Naive B cell (primary cell): ENCODE data around the gene PCDHGA1. TPM values are rescaled to one million over a fixed set of nuclear protein-coding genes. Genes with fewer than 3 reads are reported as not detected.
"Not testable (repeated sequence)": the region's sequence is repeated elsewhere in the genome, so short reads cannot be mapped to it uniquely, and the experiment has no call there.

Experiments used
- ATAC-seq, 2 donors: fragments of 150-1000 bp; cut with Tn5 transposase; 2 replicates each; pipeline ENCODE4 v1.10.0; 2021; ENCODE audit warnings: low read depth in 2 of 2, mild to moderate bottlenecking in 2 of 2, moderate library complexity in 2 of 2
- DNase-seq: peaks from one replicate; pipeline ENCODE4 v3.0.0; 2022
- H3K27ac Mint-ChIP-seq, 6 donors: one replicate each; pipeline ENCODE4 v1.8.0; 2020 to 2022; ENCODE audit warnings: mild to moderate bottlenecking in 6 of 6, mixed read lengths in 6 of 6, moderate library complexity in 5 of 6, inconsistent platforms in 2 of 6
- H3K27me3 Mint-ChIP-seq, 3 donors: one replicate each; pipeline ENCODE4 v1.8.0; 2021 to 2022; ENCODE audit warnings: mixed read lengths in 3 of 3, mild to moderate bottlenecking in 1 of 3
- H3K36me3 Mint-ChIP-seq, 2 donors: one replicate each; pipeline ENCODE4 v1.8.0; 2020 to 2022; ENCODE audit warnings: mixed read lengths in 2 of 2, inconsistent platforms in 1 of 2, mild to moderate bottlenecking in 1 of 2
- H3K4me1 Mint-ChIP-seq, 3 donors: one replicate each; pipeline ENCODE4 v1.8.0; 2020 to 2022; ENCODE audit warnings: mixed read lengths in 3 of 3, inconsistent platforms in 1 of 3, mild to moderate bottlenecking in 1 of 3, moderate library complexity in 1 of 3
- H3K4me3 Mint-ChIP-seq, 8 donors: one replicate each; pipeline ENCODE4 v1.8.0; 2020 to 2022; ENCODE audit warnings: mild to moderate bottlenecking in 8 of 8, mixed read lengths in 8 of 8, moderate library complexity in 8 of 8, inconsistent platforms in 2 of 8
- H3K9me3 Mint-ChIP-seq, 7 donors: one replicate each; pipeline ENCODE4 v1.8.0; 2020 to 2022; ENCODE audit warnings: mixed read lengths in 7 of 7, mild to moderate bottlenecking in 5 of 7, inconsistent platforms in 2 of 7, moderate library complexity in 1 of 7
- polyA plus RNA-seq, 6 donors: library from polyadenylated mRNA; unstranded; fragments of 300-500 nt; fragmentation: Illumina TruSeq; gene quantifications; one replicate each; pipeline ENCODE4 v1.2.3, GENCODE V29; 2021; ENCODE audit warnings: low read depth in 6 of 6

Gene PCDHGA1
- polyA plus RNA-seq, 6 donors from 2014 or later, result not detected

- H3K4me3 Mint-ChIP-seq, result peak overlapping the region in 1 of 8 donors; percentile 12
Measured at GRCh38 chr5:141393267-141393666, 63.0 kb downstream of the PCDHGA1 start.

DNA sequence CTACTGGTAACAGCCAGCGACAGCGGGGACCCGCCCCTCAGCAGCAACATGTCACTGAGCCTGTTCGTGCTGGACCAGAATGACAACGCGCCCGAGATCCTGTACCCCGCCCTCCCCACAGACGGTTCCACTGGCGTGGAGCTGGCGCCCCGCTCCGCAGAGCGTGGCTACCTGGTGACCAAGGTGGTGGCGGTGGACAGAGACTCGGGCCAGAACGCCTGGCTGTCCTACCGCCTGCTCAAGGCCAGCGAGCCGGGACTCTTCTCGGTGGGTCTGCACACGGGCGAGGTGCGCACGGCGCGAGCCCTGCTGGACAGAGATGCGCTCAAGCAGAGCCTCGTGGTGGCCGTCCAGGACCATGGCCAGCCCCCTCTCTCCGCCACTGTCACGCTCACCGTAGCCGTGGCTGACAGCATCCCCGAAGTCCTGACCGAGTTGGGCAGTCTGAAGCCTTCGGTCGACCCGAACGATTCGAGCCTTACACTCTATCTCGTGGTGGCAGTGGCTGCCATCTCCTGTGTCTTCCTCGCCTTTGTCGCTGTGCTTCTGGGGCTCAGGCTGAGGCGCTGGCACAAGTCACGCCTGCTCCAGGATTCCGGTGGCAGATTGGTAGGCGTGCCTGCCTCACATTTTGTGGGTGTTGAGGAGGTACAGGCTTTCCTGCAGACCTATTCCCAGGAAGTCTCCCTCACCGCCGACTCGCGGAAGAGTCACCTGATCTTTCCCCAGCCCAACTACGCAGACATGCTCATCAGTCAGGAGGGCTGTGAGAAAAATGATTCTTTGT, 64.3 kb downstream of the PCDHGA1 start:
- not testable (repeated sequence) for H3K4me1 Mint-ChIP-seq, ATAC-seq, DNase-seq
- Mint-ChIP-seq H3K27me3 (peaks cover 52 to 75% (median 55%) of the 10 kb centered on the region in 3 donors), H3K4me3 (peak overlapping the region in 1 of 8 donors; percentile 16), H3K36me3 (peaks cover 16 to 21% of the 10 kb centered on the region in 2 donors), H3K27ac (peak overlapping the region in 2 of 6 donors; percentile 24 to 79), H3K9me3 (peaks cover 4 to 71% (median 38%) of the 10 kb centered on the region in 7 donors)

More at GRCh38 chr5:141393267-141393666, 63.0 kb downstream of the PCDHGA1 start:
- peaks cover 0 to 4% (median 0%) of the 10 kb centered on the region in 3 donors for H3K4me1 Mint-ChIP-seq
- peaks cover 55 to 75% (median 57%) of the 10 kb centered on the region in 3 donors for H3K27me3 Mint-ChIP-seq
- ATAC-seq (no peak), DNase-seq (no peak)
- peak overlapping the region in 2 of 6 donors; percentile 47 to 79 for H3K27ac Mint-ChIP-seq
- peaks cover 4 to 70% (median 37%) of the 10 kb centered on the region in 7 donors for H3K9me3 Mint-ChIP-seq
- H3K36me3 Mint-ChIP-seq, result peaks cover 24 to 30% of the 10 kb centered on the region in 2 donors

- DNase-seq, H3K4me1 Mint-ChIP-seq: not testable (repeated sequence)
- Mint-ChIP-seq H3K9me3 (peaks cover 4 to 60% (median 34%) of the 10 kb centered on the region in 7 donors), H3K27me3 (peaks cover 47 to 74% (median 52%) of the 10 kb centered on the region in 3 donors), H3K27ac (peak within 1 kb of the TSS in 1 of 6 donors; percentile 63), H3K36me3 (peaks cover 12 to 19% of the 10 kb centered on the region in 2 donors), H3K4me3 (peak within 1 kb of the TSS; percentile 2 to 83 (median 42))
- ATAC-seq, result peak; percentile 58 to 61
Measured at GRCh38 chr5:141397756-141398551, 67.6 kb downstream of the PCDHGA1 start, which contains the start of gene PCDHGB5. PCDHGB5 (plus strand) TSS chr5:141397947; CDS start chr5:141398128, 181 bp downstream.

DNA sequence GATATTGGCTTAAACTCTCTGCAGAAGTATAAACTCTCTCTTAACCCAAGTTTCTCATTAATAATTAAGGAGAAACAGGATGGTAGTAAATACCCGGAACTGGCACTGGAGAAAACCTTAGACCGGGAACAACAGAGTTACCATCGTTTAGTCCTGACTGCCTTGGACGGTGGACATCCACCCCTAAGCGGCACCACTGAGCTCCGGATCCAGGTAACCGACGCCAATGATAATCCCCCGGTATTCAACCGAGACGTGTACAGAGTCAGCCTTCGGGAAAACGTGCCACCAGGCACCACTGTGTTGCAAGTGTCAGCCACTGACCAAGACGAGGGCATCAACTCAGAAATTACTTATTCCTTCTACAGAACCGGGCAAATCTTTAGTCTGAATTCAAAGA, 68.3 kb downstream of the PCDHGA1 start:
- H3K4me3 Mint-ChIP-seq, result peak overlapping the region in 1 of 8 donors; percentile 29
- peak overlapping the region in 1 of 6 donors; percentile 63 for H3K27ac Mint-ChIP-seq
- DNase-seq (no peak), ATAC-seq (no peak)
- peaks cover 4 to 61% (median 35%) of the 10 kb centered on the region in 7 donors for H3K9me3 Mint-ChIP-seq
- H3K36me3 Mint-ChIP-seq, result peaks cover 9 to 25% of the 10 kb centered on the region in 2 donors
- peaks cover 50 to 74% (median 57%) of the 10 kb centered on the region in 3 donors for H3K27me3 Mint-ChIP-seq
- peaks cover 0 to 3% (median 0%) of the 10 kb centered on the region in 3 donors for H3K4me1 Mint-ChIP-seq

DNA sequence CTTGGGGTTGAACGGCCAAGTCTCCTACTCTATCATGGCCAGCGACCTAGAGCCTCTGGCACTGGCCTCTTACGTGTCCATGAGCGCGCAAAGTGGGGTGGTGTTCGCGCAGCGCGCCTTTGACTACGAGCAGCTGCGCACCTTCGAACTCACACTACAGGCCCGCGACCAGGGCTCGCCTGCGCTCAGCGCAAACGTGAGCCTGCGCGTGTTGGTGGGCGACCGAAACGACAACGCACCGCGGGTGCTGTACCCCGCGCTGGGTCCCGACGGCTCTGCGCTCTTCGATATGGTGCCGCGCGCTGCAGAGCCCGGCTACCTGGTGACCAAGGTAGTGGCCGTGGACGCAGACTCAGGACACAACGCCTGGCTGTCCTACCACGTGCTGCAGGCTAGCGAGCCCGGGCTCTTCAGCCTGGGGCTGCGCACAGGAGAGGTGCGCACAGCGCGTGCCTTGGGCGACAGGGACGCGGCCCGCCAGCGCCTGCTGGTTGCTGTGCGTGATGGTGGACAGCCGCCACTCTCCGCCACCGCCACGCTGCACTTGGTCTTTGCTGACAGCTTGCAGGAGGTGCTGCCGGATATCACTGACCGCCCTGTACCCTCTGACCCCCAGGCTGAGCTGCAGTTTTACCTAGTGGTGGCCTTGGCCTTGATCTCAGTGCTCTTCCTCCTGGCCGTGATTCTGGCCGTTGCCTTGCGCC, 69.4 kb downstream of the PCDHGA1 start:
- peaks cover 0 to 3% (median 0%) of the 10 kb centered on the region in 3 donors for H3K4me1 Mint-ChIP-seq
- peak overlapping the region in 3 of 6 donors; percentile 58 to 92 (median 81) for H3K27ac Mint-ChIP-seq
- DNase-seq (no peak), ATAC-seq (no peak)
- H3K27me3 Mint-ChIP-seq, result peaks cover 52 to 76% (median 58%) of the 10 kb centered on the region in 3 donors
- H3K36me3 Mint-ChIP-seq, result peaks cover 4 to 27% of the 10 kb centered on the region in 2 donors
- peaks cover 4 to 56% (median 35%) of the 10 kb centered on the region in 7 donors for H3K9me3 Mint-ChIP-seq
- peak overlapping the region in 2 of 8 donors; percentile 20 to 30 for H3K4me3 Mint-ChIP-seq

DNA sequence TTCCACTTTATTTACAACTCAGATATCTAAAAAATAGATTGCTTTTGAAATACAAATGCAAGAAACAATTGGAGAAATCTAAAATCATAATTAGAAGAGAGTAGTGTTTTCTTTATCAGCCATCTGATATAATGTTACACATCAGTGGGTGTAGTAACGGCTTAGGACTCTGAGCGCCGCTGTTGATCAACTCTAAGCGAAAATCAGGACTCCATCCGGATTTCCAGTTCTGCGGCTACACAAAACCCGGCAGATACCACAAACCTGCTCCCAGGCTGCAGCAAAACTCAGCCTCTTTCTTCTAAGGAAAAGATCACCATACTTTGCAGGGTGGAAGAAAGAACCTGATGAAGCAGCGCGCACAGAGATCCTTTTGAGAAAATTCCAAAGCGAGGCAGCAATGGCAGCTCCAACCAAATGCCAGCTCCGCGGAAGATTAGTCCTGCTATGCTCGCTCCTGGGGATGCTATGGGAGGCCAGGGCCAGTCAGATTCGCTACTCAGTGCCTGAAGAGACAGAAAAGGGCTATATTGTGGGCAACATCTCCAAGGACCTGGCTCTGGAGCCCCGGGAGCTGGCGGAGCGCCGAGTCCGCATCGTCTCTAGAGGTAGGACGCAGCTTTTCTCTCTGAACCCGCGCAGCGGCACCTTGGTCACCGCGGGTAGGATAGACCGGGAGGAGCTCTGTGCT, 72.4 kb downstream of the PCDHGA1 start, which contains the start of gene PCDHGA9:
TSS of gene PCDHGA9 (plus strand) at position 226 of the 691 bp plus-strand sequence. CDS start at position 401, 175 bp downstream.
- no peak for DNase-seq
- Mint-ChIP-seq H3K27ac (peak within 1 kb of the TSS in 2 of 6 donors; percentile 56 to 82), H3K4me1 (peaks cover 0 to 5% (median 3%) of the 10 kb centered on the region in 3 donors), H3K9me3 (peaks cover 4 to 61% (median 42%) of the 10 kb centered on the region in 7 donors), H3K36me3 (peaks cover 4 to 37% of the 10 kb centered on the region in 2 donors), H3K27me3 (peaks cover 57 to 78% (median 69%) of the 10 kb centered on the region in 3 donors), H3K4me3 (peak within 1 kb of the TSS; percentile 65 to 89 (median 78))
- ATAC-seq, result no peak

GRCh38 chr5:141403387-141403786, 73.1 kb downstream of the PCDHGA1 start:
- Mint-ChIP-seq H3K4me3 (peak overlapping the region in 3 of 8 donors; percentile 5 to 75 (median 18)), H3K27ac (peak overlapping the region in 2 of 6 donors; percentile 24 to 81)

DNA sequence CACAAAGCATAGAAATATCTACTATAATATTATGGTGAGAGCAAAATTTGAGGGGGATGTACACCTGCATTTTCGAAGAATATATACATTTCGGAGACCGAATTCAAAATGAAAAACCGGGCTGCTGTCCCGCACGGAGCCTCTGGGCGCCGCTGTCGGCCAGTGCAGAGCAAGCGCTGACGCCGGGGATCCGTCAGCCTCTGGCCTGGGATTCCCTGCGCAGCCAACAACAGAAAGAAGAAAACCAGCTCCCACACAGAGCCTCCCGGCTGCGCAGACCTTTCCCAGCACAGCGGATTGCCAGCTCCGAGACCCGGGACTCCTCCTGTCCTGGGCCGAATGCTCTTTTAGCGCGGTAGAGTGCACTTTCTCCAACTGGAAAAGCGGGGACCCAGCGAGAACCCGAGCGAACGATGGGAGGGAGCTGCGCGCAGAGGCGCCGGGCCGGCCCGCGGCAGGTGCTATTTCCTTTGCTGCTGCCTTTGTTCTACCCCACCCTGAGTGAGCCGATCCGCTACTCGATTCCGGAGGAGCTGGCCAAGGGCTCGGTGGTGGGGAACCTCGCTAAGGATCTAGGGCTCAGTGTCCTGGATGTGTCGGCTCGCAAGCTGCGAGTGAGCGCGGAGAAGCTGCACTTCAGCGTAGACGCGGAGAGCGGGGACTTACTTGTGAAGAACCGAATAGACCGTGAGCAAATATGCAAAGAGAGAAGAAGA, 77.6 kb downstream of the PCDHGA1 start, which contains the start of gene PCDHGB6:
TSS of gene PCDHGB6 (plus strand) at position 232 of the 716 bp plus-strand sequence. CDS start at position 414, 182 bp downstream.
- H3K4me1 Mint-ChIP-seq, result peaks cover 3 to 15% (median 4%) of the 10 kb centered on the region in 3 donors
- peak within 1 kb of the TSS in 3 of 6 donors; percentile 20 to 53 (median 28) for H3K27ac Mint-ChIP-seq
- ATAC-seq, result peak; percentile 16 to 38
- peaks cover 11 to 50% of the 10 kb centered on the region in 2 donors for H3K36me3 Mint-ChIP-seq
- peaks cover 61 to 72% (median 63%) of the 10 kb centered on the region in 3 donors for H3K27me3 Mint-ChIP-seq
- not testable (repeated sequence) for DNase-seq
- peaks cover 5 to 67% (median 41%) of the 10 kb centered on the region in 7 donors for H3K9me3 Mint-ChIP-seq
- peak within 1 kb of the TSS; percentile 35 to 86 (median 62) for H3K4me3 Mint-ChIP-seq

More at GRCh38 chr5:141403387-141403786, 73.1 kb downstream of the PCDHGA1 start:
- Mint-ChIP-seq H3K27me3 (peaks cover 59 to 84% (median 74%) of the 10 kb centered on the region in 3 donors), H3K4me1 (peaks cover 0 to 12% (median 3%) of the 10 kb centered on the region in 3 donors), H3K9me3 (peaks cover 4 to 68% (median 46%) of the 10 kb centered on the region in 7 donors), H3K36me3 (peaks cover 4 to 42% of the 10 kb centered on the region in 2 donors)
- DNase-seq (no peak), ATAC-seq (no peak)

- DNase-seq, result no peak
- no peak for ATAC-seq
- Mint-ChIP-seq H3K4me1 (peaks cover 11 to 30% (median 14%) of the 10 kb centered on the region in 3 donors), H3K27me3 (peaks cover 63 to 72% (median 63%) of the 10 kb centered on the region in 3 donors), H3K9me3 (peaks cover 9 to 70% (median 43%) of the 10 kb centered on the region in 7 donors), H3K4me3 (peak overlapping the region in 2 of 8 donors; percentile 8 to 34), H3K36me3 (peaks cover 21 to 46% of the 10 kb centered on the region in 2 donors), H3K27ac (peak overlapping the region in 3 of 6 donors; percentile 22 to 48 (median 39))
Measured at GRCh38 chr5:141409598-141410306, 79.4 kb downstream of the PCDHGA1 start.

GRCh38 chr5:141411575-141411974, 81.3 kb downstream of the PCDHGA1 start:
- DNase-seq (no peak), ATAC-seq (no peak)
- Mint-ChIP-seq H3K27ac (peak overlapping the region in 2 of 6 donors; percentile 11 to 54), H3K9me3 (peaks cover 9 to 69% (median 44%) of the 10 kb centered on the region in 7 donors), H3K4me3 (peak overlapping the region in 1 of 8 donors; percentile 12), H3K36me3 (peaks cover 29 to 45% of the 10 kb centered on the region in 2 donors), H3K27me3 (peaks cover 60 to 70% (median 61%) of the 10 kb centered on the region in 3 donors), H3K4me1 (peaks cover 11 to 30% (median 16%) of the 10 kb centered on the region in 3 donors)
